Uterus (tissue), 4 donors: Measurements from ENCODE around the gene SH3BGRL2. TPM values are rescaled to one million over a fixed set of nuclear protein-coding genes. Genes with fewer than 3 reads are reported as not detected.

Experiments
- DNase-seq, 2 donors: peaks; one replicate each; pipeline ENCODE4 v3.0.0-alpha.2; 2019 to 2020
- H3K27ac ChIP-seq, 2 donors: fragments of 200-600 bp; sonication (generic); 1 replicate in 1 of 2; 2 replicates in 1 of 2; pipeline ENCODE4 v1.5.1; 2016 to 2018
- H3K27me3 ChIP-seq, 2 donors: fragments of 200-600 bp; sonication (generic); one replicate each; pipeline ENCODE4 v1.5.1; 2018 to 2019; ENCODE audit warnings: control low read depth in 1 of 2
- H3K36me3 ChIP-seq, 2 donors: fragments of 200-600 bp; sonication (generic); one replicate each; pipeline ENCODE4 v1.5.1; 2019; ENCODE audit warnings: control low read depth in 1 of 2
- H3K4me1 ChIP-seq, 2 donors: fragments of 200-600 bp; sonication (generic); one replicate each; pipeline ENCODE4 v1.5.1; 2018 to 2019; ENCODE audit warnings: control low read depth in 1 of 2
- H3K4me3 ChIP-seq, 2 donors: fragments of 200-600 bp; sonication (generic); 1 replicate in 1 of 2; 2 replicates in 1 of 2; pipeline ENCODE4 v1.5.1; 2018 to 2019; ENCODE audit warnings: mild to moderate bottlenecking in 1 of 2
- H3K9me3 ChIP-seq, 2 donors: fragments of 200-600 bp; sonication (generic); one replicate each; pipeline ENCODE4 v1.5.1; 2019; ENCODE audit warnings: control low read depth in 1 of 2
- POLR2A ChIP-seq, 2 donors: fragments of 450-650 bp; IDR thresholded peaks; one replicate each; pipeline ENCODE4 v1.6.1; 2016; ENCODE audit warnings: antibody characterized with exemption in 2 of 2, mild to moderate bottlenecking in 1 of 2, moderate library complexity in 1 of 2
- intact Hi-C: fragments of 100-400 bp; cut with DNase I; formaldehyde crosslinking; loops from one replicate; pipeline ENCODE4 v1.15.1; 2023; ENCODE audit warnings: low total_unique reads
- total RNA-seq, 4 donors: library from RNA; depleted of rRNA in 3 of 4; stranded (reverse); fragments of >200 nt in 3 of 4; gene quantifications; one replicate each; pipeline versions ENCODE4 v1.1.0 to v1.2.4, GENCODE V29; 2014 to 2023
- TF ChIP-seq, protein P1 (sequence below), 4 experiments: fragments of 200-600 bp in 2 of 4; fragments of 450-650 bp in 2 of 4; sonication (generic) in 2 of 4; IDR thresholded peaks; one replicate each; pipeline ENCODE4 v1.5.1; 2016 to 2019; ENCODE audit warnings: antibody characterized with exemption in 4 of 4, mild to moderate bottlenecking in 2 of 4, moderate library complexity in 1 of 4
- donor health status: DM: yes; HTN: yes; CAD: no.

The SH3BGRL2 gene
- total RNA-seq, 4 donors from 2014 or later = 24.6 to 53.2 (median 34.4) TPM

DNA sequence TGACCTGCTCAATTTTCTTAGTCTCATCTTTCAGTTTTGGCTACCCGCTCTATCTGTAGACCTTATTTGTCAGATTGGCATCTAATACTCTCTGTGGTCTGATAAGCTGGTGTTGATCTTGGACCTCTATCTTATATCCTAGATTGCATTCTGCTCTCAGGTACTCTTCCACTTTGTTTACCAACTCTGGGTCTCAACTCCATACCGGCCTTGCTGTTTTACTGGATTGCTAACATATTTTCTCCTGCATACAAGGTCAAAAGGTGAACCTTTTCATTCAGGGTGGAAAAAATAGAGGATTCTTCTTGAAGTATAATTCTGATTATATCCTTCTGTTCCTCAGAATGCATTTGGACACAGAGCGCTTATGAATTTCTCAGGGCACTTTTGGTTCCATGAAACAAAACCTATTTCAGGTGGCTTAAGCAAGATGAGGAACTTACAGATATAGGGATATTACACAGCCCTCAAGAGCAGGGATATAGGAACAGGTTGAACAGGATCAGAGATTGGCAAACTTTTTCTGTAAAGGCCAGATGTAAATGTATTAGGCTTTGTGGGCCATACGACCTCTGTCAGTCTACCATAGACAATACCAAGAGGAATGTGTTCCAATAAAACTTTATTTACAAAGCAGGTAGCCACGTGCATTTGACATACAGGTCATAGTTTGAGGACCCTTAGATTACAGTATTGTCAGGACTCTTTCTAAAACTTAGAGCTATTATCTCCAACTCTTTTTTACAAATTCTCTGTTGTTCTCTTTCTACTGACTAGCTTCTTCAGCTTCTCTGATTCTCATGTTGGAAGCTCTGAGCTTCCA, 2.5 kb upstream of the SH3BGRL2 start:
- no peak for DNase-seq
- Histone ChIP-seq H3K27me3 (no peaks in the 10 kb centered on the region), H3K27ac (no peak overlapping the region), H3K4me3 (no peak overlapping the region), H3K36me3 (no peaks in the 10 kb centered on the region), H3K4me1 (no peaks in the 10 kb centered on the region), H3K9me3 (no peaks in the 10 kb centered on the region)
- intact Hi-C loops = no loop called here
- no peak for TF ChIP-seq POLR2A (IDR thresholded peaks at IDR 0.05)
- TF ChIP-seq, protein P1, sequence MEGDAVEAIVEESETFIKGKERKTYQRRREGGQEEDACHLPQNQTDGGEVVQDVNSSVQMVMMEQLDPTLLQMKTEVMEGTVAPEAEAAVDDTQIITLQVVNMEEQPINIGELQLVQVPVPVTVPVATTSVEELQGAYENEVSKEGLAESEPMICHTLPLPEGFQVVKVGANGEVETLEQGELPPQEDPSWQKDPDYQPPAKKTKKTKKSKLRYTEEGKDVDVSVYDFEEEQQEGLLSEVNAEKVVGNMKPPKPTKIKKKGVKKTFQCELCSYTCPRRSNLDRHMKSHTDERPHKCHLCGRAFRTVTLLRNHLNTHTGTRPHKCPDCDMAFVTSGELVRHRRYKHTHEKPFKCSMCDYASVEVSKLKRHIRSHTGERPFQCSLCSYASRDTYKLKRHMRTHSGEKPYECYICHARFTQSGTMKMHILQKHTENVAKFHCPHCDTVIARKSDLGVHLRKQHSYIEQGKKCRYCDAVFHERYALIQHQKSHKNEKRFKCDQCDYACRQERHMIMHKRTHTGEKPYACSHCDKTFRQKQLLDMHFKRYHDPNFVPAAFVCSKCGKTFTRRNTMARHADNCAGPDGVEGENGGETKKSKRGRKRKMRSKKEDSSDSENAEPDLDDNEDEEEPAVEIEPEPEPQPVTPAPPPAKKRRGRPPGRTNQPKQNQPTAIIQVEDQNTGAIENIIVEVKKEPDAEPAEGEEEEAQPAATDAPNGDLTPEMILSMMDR (IDR thresholded peaks at IDR 0.05) = no peak

DNA sequence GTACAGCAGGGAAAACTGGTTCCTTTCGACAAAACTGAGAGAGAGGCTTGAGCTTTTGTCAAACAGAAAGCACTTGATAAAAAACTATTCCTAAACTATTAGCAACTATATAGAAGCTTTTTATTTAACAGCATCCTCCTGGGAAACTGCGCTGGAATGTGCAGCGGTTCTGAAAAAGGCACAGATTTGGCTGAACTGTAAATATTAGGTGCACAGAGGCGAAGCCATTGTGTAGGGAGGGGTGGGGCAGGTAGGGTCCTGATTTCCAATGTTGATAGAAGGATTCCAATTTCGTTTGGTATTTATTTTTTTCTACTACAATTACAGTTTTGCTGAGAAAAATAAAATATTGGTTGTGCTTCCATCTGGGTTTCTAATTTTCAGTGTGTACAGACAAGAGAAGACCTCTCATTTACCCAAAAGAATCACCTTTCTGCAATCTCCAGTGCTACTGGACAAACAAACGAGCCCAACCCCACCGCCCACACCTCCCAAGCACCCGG, 698 bp upstream of the SH3BGRL2 start:
- H3K4me3 ChIP-seq = peak overlapping the region; percentile 61 to 65
- H3K27me3 ChIP-seq = no peaks in the 10 kb centered on the region
- DNase-seq = no peak
- peak overlapping the region in 1 of 2 donors; percentile 73 for H3K27ac ChIP-seq
- TF ChIP-seq, protein P1 (IDR thresholded peaks at IDR 0.05) = no peak
- TF ChIP-seq POLR2A (IDR thresholded peaks at IDR 0.05) = no peak
- no peaks in the 10 kb centered on the region for H3K36me3 ChIP-seq
- no peaks in the 10 kb centered on the region for H3K4me1 ChIP-seq
- intact Hi-C loops = no loop called here
- no peaks in the 10 kb centered on the region for H3K9me3 ChIP-seq

DNA sequence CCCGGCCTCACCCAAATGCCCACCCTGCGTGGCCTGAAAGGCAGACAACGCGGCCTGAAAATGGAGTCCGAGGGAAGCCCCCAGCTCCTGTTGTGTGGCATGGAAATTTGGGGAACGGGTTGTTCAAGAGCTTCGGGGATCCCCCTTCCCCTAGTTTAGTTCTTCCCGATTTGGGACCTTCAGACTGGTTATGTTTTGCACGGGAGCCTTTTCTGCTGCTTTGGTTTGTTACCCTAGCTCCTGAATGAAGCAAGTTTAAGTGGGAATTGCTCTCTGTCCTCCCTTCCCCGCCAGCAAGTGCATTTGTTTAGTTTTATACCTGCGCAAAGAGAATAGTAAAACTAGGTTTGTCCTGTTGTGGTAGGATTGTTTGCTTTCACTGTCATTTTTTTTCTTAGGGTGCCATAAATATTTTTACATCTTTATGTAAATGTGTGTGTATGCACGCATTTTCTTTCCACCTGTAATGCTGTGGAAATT, 604 bp downstream of the SH3BGRL2 start:
- DNase-seq = no peak
- H3K27me3 ChIP-seq = no peaks in the 10 kb centered on the region
- H3K36me3 ChIP-seq = no peaks in the 10 kb centered on the region
- H3K9me3 ChIP-seq = no peaks in the 10 kb centered on the region
- TF ChIP-seq, protein P1 (IDR thresholded peaks at IDR 0.05) = no peak
- no peak for TF ChIP-seq POLR2A (IDR thresholded peaks at IDR 0.05)
- H3K4me3 ChIP-seq = peak overlapping the region; percentile 61 to 65
- H3K4me1 ChIP-seq = no peaks in the 10 kb centered on the region
- peak overlapping the region; percentile 52 to 73 for H3K27ac ChIP-seq
- intact Hi-C loops = no loop called here

DNA sequence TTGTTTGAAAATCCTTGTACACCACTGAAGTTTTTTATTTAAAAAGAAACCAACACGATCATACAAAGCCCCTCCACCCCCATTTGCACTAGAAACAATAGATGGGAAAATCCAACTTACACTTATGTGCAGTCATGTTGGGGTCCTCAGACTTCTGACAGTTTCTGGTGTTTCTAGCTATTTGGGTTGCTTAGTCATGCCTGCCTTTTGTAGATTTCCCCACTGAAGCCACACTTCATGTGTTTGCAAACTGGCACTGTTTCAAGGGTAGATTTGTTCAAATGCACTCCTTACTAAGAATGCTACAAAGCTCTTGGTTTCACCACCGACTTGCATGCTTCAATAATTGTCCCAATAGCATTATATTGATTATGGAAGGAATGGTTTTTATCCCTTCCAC, 1.5 kb downstream of the SH3BGRL2 start:
- H3K4me3 ChIP-seq = peak overlapping the region in 1 of 2 donors; percentile 65
- no peak for DNase-seq
- no peaks in the 10 kb centered on the region for H3K9me3 ChIP-seq
- H3K27me3 ChIP-seq = no peaks in the 10 kb centered on the region
- peak overlapping the region in 1 of 2 donors; percentile 22 for H3K27ac ChIP-seq
- intact Hi-C loops = no loop called here
- no peaks in the 10 kb centered on the region for H3K36me3 ChIP-seq
- no peak for TF ChIP-seq POLR2A (IDR thresholded peaks at IDR 0.05)
- TF ChIP-seq, protein P1 (IDR thresholded peaks at IDR 0.05) = no peak
- H3K4me1 ChIP-seq = no peaks in the 10 kb centered on the region
